WTC11 (cell line): ENCODE data around the gene SRPX. TPM values are rescaled to one million over a fixed set of nuclear protein-coding genes. Genes with fewer than 3 reads are reported as not detected.

Source experiments
- ATAC-seq: fragments of 200-7000 bp; cut with Tn5 transposase; 2 replicates; pipeline ENCODE4 v1.10.0; 2021; ENCODE audit warnings: mild to moderate bottlenecking, moderate library complexity
- CTCF ChIA-PET: fragments of 300-600 bp; sonication (Branson Sonifier 250); formaldehyde crosslinking; loops from one replicate; lab custom pipeline; 2021; ENCODE audit warnings: antibody characterized with exemption; lab: Charles Lee
- POLR2A ChIA-PET: fragments of 350-600 bp; sonication (Branson Sonifier 250); formaldehyde crosslinking; loops from one replicate; lab custom pipeline; 2021; ENCODE audit warnings: antibody characterized with exemption; lab: Charles Lee
- DNase-seq: peaks from one replicate; pipeline ENCODE4 v3.0.0; 2021; ENCODE audit warnings: low spot score
- H3K27ac Mint-ChIP-seq: 2 replicates; pipeline ENCODE4 v1.8.0; 2021; ENCODE audit warnings: mixed read lengths
- H3K27me3 Mint-ChIP-seq: 2 replicates; pipeline ENCODE4 v1.8.0; 2021; ENCODE audit warnings: low read depth, mild to moderate bottlenecking, moderate library complexity, mixed read lengths
- H3K36me3 Mint-ChIP-seq: 2 replicates; pipeline ENCODE4 v1.8.0; 2021; ENCODE audit warnings: mixed read lengths
- H3K4me1 Mint-ChIP-seq: 2 replicates; pipeline ENCODE4 v1.8.0; 2022; ENCODE audit warnings: mixed read lengths
- H3K4me3 Mint-ChIP-seq: 2 replicates; pipeline ENCODE4 v1.8.0; 2021; ENCODE audit warnings: mild to moderate bottlenecking, moderate library complexity, mixed read lengths
- H3K9me3 Mint-ChIP-seq: 2 replicates; pipeline ENCODE4 v1.8.0; 2021; ENCODE audit warnings: mixed read lengths
- CREB1 ChIP-seq: sonication (generic); formaldehyde crosslinking; IDR thresholded peaks from 2 replicates; pipeline ENCODE4 v1.8.0; 2023; ENCODE audit warnings: mild to moderate bottlenecking, missing genetic modification reagents
- EMX1 ChIP-seq: fragments of 250-450 bp; sonication (Bioruptor Pico); IDR thresholded peaks from 2 replicates; pipeline ENCODE4 v1.8.0; 2021; ENCODE audit warnings: mild to moderate bottlenecking
- FOXJ3 ChIP-seq: sonication (generic); formaldehyde crosslinking; IDR thresholded peaks from 2 replicates; pipeline ENCODE4 v1.9.0; 2021; ENCODE audit warnings: missing genetic modification reagents, mild to moderate bottlenecking, borderline replicate concordance
- GTF2I ChIP-seq: fragments of 250-450 bp; sonication (Bioruptor Pico); conservative IDR thresholded peaks from 2 replicates; pipeline ENCODE4 v1.4.0; 2021; ENCODE audit warnings: mild to moderate bottlenecking
- IRF2 ChIP-seq: sonication (generic); formaldehyde crosslinking; IDR thresholded peaks from 2 replicates; pipeline ENCODE4 v1.8.0; 2022; ENCODE audit warnings: low read depth, missing genetic modification reagents, borderline replicate concordance
- JUN ChIP-seq: sonication (generic); formaldehyde crosslinking; IDR thresholded peaks from 2 replicates; pipeline ENCODE4 v1.8.0; 2023; ENCODE audit warnings: mild to moderate bottlenecking, missing genetic modification reagents
- NFATC4 ChIP-seq: fragments of 250-450 bp; sonication (Bioruptor Pico); IDR thresholded peaks from 2 replicates; pipeline ENCODE4 v1.9.0; 2021; ENCODE audit warnings: mild to moderate bottlenecking
- NR3C1 ChIP-seq: sonication (generic); formaldehyde crosslinking; conservative IDR thresholded peaks from 2 replicates; pipeline ENCODE4 v1.8.1; 2023; ENCODE audit warnings: low read depth, mild to moderate bottlenecking, missing genetic modification reagents
- SOX15 ChIP-seq: fragments of 250-450 bp; sonication (Bioruptor Pico); IDR thresholded peaks from 2 replicates; pipeline ENCODE4 v1.9.0; 2021; ENCODE audit warnings: mild to moderate bottlenecking
- ZNF121 ChIP-seq: sonication (generic); formaldehyde crosslinking; IDR thresholded peaks from 2 replicates; pipeline ENCODE4 v1.8.0; 2023; ENCODE audit warnings: missing genetic modification reagents
- ZNF317 ChIP-seq: sonication (generic); formaldehyde crosslinking; IDR thresholded peaks from 2 replicates; pipeline ENCODE4 v1.8.1; 2023; ENCODE audit warnings: low read depth, mild to moderate bottlenecking, moderate library complexity, missing genetic modification reagents, borderline replicate concordance
- ZNF423 ChIP-seq: fragments of 250-450 bp; sonication (Bioruptor Pico); IDR thresholded peaks from 2 replicates; pipeline ENCODE4 v2.1.2; 2022; ENCODE audit warnings: mild to moderate bottlenecking, moderate library complexity
- total RNA-seq: library from RNA; stranded (reverse); gene quantifications from 3 replicates; pipeline ENCODE4 v1.2.3, GENCODE V29; 2021
- TF ChIP-seq, protein P1 (sequence below): fragments of 250-450 bp; sonication (Bioruptor Pico); conservative IDR thresholded peaks from 2 replicates; pipeline ENCODE4 v1.9.0; 2021; ENCODE audit warnings: mild to moderate bottlenecking
- TF ChIP-seq, protein P2 (sequence below): fragments of 200-600 bp; IDR thresholded peaks from 2 replicates; pipeline ENCODE4 v1.8.0; 2022; ENCODE audit warnings: antibody characterized with exemption
- TF ChIP-seq, protein P3 (sequence below): fragments of 250-450 bp; sonication (Bioruptor Pico); IDR thresholded peaks from 2 replicates; pipeline ENCODE4 v1.9.0; 2021; ENCODE audit warnings: mild to moderate bottlenecking
- TF ChIP-seq, protein P4 (sequence below): sonication (generic); formaldehyde crosslinking; conservative IDR thresholded peaks from 2 replicates; pipeline ENCODE4 v1.8.1; 2022; ENCODE audit warnings: mild to moderate bottlenecking, missing genetic modification reagents
- TF ChIP-seq, protein P5 (sequence below): sonication (generic); formaldehyde crosslinking; IDR thresholded peaks from 2 replicates; pipeline ENCODE4 v1.8.1; 2023; ENCODE audit warnings: mild to moderate bottlenecking, missing genetic modification reagents, moderate library complexity
- TF ChIP-seq, protein P6 (sequence below): sonication (generic); formaldehyde crosslinking; conservative IDR thresholded peaks from 2 replicates; pipeline ENCODE4 v1.8.1; 2023; ENCODE audit warnings: mild to moderate bottlenecking, low read depth, missing genetic modification reagents, moderate library complexity
- TF ChIP-seq, protein P7 (sequence below): fragments of 250-450 bp; sonication (Bioruptor Pico); IDR thresholded peaks from 2 replicates; pipeline ENCODE4 v1.9.0; 2021; ENCODE audit warnings: mild to moderate bottlenecking, borderline replicate concordance

Gene SRPX
- total RNA-seq, 1 experiment from 2014 or later = 7.7 TPM

DNA sequence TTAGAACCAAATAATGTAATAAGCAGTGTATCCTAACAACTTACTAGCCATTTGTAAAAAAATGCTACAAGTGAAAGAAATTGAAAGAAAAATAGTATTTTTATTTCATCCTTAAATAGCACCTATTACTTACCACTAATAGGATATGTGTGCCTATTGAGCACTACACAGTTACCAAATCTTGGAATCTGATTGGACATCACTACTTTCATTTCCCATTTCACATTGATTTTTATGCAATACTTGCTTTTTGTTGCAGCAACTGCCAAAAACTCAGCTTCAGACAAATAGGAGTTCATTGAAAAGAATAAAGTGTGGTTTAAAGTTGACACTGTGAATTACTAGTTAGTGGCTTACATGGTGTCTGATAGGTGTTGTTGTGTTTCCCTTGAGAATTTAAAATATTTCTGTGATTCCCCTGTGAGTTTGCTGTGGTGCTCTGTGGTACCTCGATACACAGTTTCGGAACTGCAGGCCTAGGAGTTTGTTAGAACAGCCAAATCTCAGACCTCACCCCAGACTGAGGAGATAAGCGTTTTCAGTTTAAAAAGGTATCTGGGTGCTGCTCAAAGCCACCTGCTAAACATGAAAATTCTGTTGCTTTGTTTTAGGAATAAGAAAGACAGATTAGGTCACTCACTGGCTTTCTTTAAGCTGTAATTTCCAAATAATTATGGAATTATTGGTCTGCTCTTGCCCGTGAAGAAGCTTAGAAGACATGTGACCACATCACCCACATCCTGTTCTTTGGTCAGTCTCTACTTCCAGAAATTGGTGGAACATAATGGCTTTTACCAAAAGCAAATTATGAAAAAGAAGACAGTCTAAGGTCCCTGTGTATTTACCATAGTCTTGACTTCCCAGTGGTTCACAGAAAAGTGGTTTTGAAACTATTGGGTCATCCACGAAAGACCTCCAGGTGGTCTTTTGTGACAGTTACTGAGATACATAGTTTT, 116.5 kb downstream of the SRPX start:
- H3K4me3 Mint-ChIP-seq = no peak overlapping the region
- ChIA-PET CTCF (no interaction called here), POLR2A (no interaction called here)
- TF ChIP-seq, protein P1, sequence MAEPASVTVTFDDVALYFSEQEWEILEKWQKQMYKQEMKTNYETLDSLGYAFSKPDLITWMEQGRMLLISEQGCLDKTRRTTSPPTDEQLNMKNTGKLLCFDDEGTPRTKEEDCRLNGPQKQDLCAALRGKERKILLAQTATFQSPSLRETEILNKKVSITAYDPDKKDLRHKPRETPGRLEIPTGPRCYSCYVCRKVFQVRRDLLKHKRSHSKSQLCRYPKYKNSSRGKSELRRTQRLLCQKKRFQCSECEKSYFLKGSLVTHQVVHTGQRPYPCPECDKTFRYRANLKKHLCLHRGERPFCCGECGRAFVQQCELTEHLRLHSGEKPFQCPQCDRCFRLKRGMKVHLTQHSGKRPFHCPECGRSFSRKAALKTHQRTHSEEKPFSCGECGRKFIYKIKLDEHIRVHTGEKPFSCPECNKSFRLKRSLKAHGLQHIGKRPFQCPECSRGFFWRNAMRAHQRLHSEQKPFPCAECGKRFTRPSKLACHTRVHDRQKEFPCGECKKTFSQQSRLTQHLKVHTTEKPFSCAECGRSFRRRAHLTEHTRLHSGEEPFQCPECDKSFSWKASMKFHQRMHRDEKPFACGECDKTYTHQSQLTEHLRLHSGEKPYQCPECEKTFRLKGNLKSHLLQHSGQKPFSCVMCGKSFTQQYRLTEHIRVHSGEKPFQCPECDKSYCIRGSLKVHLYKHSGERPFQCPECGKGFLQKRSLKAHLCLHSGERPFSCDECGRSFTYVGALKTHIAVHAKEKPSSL (CRISPR knock-in tag) = no peak
- TF ChIP-seq NR3C1 (CRISPR knock-in tag) = no peak
- TF ChIP-seq ZNF317 (CRISPR knock-in tag) = no peak
- TF ChIP-seq EMX1 (CRISPR knock-in tag) = no peak
- TF ChIP-seq GTF2I (CRISPR knock-in tag) = no peak
- TF ChIP-seq, protein P2, sequence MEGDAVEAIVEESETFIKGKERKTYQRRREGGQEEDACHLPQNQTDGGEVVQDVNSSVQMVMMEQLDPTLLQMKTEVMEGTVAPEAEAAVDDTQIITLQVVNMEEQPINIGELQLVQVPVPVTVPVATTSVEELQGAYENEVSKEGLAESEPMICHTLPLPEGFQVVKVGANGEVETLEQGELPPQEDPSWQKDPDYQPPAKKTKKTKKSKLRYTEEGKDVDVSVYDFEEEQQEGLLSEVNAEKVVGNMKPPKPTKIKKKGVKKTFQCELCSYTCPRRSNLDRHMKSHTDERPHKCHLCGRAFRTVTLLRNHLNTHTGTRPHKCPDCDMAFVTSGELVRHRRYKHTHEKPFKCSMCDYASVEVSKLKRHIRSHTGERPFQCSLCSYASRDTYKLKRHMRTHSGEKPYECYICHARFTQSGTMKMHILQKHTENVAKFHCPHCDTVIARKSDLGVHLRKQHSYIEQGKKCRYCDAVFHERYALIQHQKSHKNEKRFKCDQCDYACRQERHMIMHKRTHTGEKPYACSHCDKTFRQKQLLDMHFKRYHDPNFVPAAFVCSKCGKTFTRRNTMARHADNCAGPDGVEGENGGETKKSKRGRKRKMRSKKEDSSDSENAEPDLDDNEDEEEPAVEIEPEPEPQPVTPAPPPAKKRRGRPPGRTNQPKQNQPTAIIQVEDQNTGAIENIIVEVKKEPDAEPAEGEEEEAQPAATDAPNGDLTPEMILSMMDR = no peak
- no peak for TF ChIP-seq JUN (CRISPR knock-in tag)
- TF ChIP-seq, protein P3, sequence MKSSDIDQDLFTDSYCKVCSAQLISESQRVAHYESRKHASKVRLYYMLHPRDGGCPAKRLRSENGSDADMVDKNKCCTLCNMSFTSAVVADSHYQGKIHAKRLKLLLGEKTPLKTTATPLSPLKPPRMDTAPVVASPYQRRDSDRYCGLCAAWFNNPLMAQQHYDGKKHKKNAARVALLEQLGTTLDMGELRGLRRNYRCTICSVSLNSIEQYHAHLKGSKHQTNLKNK (CRISPR knock-in tag) = no peak
- TF ChIP-seq NFATC4 = no peak
- TF ChIP-seq, protein P4, sequence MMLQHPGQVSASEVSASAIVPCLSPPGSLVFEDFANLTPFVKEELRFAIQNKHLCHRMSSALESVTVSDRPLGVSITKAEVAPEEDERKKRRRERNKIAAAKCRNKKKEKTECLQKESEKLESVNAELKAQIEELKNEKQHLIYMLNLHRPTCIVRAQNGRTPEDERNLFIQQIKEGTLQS (CRISPR knock-in tag) = no peak
- TF ChIP-seq SOX15 (CRISPR knock-in tag) = no peak
- TF ChIP-seq FOXJ3 (CRISPR knock-in tag) = no peak
- TF ChIP-seq, protein P5, sequence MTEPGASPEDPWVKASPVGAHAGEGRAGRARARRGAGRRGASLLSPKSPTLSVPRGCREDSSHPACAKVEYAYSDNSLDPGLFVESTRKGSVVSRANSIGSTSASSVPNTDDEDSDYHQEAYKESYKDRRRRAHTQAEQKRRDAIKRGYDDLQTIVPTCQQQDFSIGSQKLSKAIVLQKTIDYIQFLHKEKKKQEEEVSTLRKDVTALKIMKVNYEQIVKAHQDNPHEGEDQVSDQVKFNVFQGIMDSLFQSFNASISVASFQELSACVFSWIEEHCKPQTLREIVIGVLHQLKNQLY (CRISPR knock-in tag) = no peak
- TF ChIP-seq IRF2 = no peak
- TF ChIP-seq, protein P6, sequence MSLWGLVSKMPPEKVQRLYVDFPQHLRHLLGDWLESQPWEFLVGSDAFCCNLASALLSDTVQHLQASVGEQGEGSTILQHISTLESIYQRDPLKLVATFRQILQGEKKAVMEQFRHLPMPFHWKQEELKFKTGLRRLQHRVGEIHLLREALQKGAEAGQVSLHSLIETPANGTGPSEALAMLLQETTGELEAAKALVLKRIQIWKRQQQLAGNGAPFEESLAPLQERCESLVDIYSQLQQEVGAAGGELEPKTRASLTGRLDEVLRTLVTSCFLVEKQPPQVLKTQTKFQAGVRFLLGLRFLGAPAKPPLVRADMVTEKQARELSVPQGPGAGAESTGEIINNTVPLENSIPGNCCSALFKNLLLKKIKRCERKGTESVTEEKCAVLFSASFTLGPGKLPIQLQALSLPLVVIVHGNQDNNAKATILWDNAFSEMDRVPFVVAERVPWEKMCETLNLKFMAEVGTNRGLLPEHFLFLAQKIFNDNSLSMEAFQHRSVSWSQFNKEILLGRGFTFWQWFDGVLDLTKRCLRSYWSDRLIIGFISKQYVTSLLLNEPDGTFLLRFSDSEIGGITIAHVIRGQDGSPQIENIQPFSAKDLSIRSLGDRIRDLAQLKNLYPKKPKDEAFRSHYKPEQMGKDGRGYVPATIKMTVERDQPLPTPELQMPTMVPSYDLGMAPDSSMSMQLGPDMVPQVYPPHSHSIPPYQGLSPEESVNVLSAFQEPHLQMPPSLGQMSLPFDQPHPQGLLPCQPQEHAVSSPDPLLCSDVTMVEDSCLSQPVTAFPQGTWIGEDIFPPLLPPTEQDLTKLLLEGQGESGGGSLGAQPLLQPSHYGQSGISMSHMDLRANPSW (CRISPR knock-in tag) = no peak
- no peak for ATAC-seq
- H3K27me3 Mint-ChIP-seq = peaks cover 7% of the 10 kb centered on the region; the same call in 1 of the 2 replicates
- H3K36me3 Mint-ChIP-seq = no peaks in the 10 kb centered on the region
- H3K9me3 Mint-ChIP-seq = no peaks in the 10 kb centered on the region
- peaks cover 17% of the 10 kb centered on the region for H3K4me1 Mint-ChIP-seq
- no peak for DNase-seq
- H3K27ac Mint-ChIP-seq = no peak overlapping the region

DNA sequence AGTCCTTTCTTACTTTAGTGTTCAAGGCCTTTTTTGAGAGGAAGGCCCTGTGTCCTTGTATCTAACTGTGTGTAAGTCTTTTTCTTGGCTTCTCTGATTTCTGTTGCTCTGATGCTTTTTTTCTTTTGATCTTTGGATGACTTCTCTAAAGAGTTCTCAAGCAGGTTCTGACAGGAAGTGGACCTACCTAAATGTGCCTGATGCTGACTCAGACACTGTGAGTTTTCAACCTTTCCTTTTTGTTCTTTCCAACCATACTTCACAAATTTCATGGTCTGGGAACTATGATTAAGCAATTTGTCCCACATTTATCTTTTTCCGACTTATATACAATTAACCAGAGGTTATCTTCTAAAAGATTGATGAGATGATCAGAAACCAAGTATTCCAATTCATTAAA, 117.8 kb downstream of the SRPX start:
- H3K4me3 Mint-ChIP-seq = no peak overlapping the region
- H3K27me3 Mint-ChIP-seq = peaks cover 7% of the 10 kb centered on the region; the same call in 1 of the 2 replicates
- no peaks in the 10 kb centered on the region for H3K9me3 Mint-ChIP-seq
- TF ChIP-seq ZNF423 (CRISPR knock-in tag) (no peak), ZNF121 (no peak), CREB1 (CRISPR knock-in tag) (no peak)
- TF ChIP-seq, protein P4 (CRISPR knock-in tag) = no peak
- TF ChIP-seq, protein P3 (CRISPR knock-in tag) = no peak
- TF ChIP-seq, protein P7, sequence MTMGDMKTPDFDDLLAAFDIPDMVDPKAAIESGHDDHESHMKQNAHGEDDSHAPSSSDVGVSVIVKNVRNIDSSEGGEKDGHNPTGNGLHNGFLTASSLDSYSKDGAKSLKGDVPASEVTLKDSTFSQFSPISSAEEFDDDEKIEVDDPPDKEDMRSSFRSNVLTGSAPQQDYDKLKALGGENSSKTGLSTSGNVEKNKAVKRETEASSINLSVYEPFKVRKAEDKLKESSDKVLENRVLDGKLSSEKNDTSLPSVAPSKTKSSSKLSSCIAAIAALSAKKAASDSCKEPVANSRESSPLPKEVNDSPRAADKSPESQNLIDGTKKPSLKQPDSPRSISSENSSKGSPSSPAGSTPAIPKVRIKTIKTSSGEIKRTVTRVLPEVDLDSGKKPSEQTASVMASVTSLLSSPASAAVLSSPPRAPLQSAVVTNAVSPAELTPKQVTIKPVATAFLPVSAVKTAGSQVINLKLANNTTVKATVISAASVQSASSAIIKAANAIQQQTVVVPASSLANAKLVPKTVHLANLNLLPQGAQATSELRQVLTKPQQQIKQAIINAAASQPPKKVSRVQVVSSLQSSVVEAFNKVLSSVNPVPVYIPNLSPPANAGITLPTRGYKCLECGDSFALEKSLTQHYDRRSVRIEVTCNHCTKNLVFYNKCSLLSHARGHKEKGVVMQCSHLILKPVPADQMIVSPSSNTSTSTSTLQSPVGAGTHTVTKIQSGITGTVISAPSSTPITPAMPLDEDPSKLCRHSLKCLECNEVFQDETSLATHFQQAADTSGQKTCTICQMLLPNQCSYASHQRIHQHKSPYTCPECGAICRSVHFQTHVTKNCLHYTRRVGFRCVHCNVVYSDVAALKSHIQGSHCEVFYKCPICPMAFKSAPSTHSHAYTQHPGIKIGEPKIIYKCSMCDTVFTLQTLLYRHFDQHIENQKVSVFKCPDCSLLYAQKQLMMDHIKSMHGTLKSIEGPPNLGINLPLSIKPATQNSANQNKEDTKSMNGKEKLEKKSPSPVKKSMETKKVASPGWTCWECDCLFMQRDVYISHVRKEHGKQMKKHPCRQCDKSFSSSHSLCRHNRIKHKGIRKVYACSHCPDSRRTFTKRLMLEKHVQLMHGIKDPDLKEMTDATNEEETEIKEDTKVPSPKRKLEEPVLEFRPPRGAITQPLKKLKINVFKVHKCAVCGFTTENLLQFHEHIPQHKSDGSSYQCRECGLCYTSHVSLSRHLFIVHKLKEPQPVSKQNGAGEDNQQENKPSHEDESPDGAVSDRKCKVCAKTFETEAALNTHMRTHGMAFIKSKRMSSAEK (CRISPR knock-in tag) = no peak

More for the DNA sequence above, 117.8 kb downstream of the SRPX start:
- H3K36me3 Mint-ChIP-seq = no peaks in the 10 kb centered on the region
- POLR2A ChIA-PET = no interaction called here
- ATAC-seq (no peak), DNase-seq (no peak)
- CTCF ChIA-PET = no interaction called here
- H3K27ac Mint-ChIP-seq = no peak overlapping the region
- H3K4me1 Mint-ChIP-seq = peaks cover 17% of the 10 kb centered on the region
